ENCODE results near the gene PRDX2.

- TF ChIP-seq FOS (IDR thresholded peaks at IDR 0.05; ENCODE audit: low read depth, low read length) = no peak
- TF ChIP-seq, protein P1, sequence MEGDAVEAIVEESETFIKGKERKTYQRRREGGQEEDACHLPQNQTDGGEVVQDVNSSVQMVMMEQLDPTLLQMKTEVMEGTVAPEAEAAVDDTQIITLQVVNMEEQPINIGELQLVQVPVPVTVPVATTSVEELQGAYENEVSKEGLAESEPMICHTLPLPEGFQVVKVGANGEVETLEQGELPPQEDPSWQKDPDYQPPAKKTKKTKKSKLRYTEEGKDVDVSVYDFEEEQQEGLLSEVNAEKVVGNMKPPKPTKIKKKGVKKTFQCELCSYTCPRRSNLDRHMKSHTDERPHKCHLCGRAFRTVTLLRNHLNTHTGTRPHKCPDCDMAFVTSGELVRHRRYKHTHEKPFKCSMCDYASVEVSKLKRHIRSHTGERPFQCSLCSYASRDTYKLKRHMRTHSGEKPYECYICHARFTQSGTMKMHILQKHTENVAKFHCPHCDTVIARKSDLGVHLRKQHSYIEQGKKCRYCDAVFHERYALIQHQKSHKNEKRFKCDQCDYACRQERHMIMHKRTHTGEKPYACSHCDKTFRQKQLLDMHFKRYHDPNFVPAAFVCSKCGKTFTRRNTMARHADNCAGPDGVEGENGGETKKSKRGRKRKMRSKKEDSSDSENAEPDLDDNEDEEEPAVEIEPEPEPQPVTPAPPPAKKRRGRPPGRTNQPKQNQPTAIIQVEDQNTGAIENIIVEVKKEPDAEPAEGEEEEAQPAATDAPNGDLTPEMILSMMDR (conservative IDR thresholded peaks at IDR 0.05; ENCODE audit: low read depth, low read length) = no peak
- TF ChIP-seq RAD21 (IDR thresholded peaks at IDR 0.05; ENCODE audit: low read length) = no peak
Measured at GRCh38 chr19:12801466-12802266, at the start of gene PRDX2, which contains the start of gene THSD8.
